ENCODE results near the gene CCS.
A peak's percentile ranks its signal among the peaks of the same experiment; 100 is the strongest.

Gene CCS, protein sequence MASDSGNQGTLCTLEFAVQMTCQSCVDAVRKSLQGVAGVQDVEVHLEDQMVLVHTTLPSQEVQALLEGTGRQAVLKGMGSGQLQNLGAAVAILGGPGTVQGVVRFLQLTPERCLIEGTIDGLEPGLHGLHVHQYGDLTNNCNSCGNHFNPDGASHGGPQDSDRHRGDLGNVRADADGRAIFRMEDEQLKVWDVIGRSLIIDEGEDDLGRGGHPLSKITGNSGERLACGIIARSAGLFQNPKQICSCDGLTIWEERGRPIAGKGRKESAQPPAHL

DNA sequence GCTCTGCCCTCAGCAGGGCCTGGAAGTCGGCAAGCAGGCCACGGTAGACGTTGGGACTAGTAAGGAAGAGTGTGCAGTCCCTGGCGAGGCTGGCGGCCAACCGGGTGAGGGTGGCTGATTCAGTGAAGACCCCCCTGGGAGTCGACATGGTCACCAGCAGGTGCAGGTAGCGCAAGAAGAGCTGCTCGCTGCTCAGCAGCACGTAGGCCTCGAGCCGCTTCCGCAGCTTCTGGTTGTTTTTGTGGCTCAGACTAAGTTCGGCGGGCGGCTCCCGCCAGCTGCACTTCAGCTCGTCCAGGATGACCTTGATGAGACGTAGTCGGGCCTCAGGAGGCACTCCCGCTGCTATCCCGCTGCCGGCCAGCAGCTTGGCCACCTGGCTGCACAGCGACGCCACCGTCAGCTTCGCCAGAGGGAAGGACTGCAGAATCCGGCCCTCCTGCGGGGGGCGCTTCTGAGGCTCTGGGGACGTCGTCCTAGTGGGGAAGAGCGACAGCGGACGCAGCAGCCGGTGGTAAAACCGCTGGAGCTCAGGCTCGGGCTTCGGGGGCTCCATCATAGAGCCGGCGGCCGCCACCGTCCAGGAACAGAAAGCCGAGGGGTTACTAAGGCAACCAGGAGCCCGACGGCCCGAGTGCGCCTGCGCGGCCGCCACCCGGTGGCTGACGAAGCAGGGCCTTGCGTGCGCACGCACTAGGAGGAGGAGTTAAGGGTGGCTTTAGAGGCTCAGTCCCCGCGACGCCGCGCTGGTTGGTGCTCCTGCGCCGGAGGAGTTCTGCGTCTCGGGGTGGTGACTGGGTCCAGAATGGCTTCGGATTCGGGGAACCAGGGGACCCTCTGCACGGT lies at the start of gene CCS, which contains the start of gene CCDC87:
CCS (plus strand) TSS at position 729 of the 846 bp plus-strand sequence; CDS start at position 806, 77 bp downstream.
CCDC87 (minus strand) TSS at position 607 of the 846 bp plus-strand sequence; CDS start at position 559, 48 bp downstream.
- H3K4me3 ChIP-seq (ENCODE audit: low read depth, low read length), result peak within 1 kb of the TSS; percentile 78
- TF ChIP-seq, protein P1, sequence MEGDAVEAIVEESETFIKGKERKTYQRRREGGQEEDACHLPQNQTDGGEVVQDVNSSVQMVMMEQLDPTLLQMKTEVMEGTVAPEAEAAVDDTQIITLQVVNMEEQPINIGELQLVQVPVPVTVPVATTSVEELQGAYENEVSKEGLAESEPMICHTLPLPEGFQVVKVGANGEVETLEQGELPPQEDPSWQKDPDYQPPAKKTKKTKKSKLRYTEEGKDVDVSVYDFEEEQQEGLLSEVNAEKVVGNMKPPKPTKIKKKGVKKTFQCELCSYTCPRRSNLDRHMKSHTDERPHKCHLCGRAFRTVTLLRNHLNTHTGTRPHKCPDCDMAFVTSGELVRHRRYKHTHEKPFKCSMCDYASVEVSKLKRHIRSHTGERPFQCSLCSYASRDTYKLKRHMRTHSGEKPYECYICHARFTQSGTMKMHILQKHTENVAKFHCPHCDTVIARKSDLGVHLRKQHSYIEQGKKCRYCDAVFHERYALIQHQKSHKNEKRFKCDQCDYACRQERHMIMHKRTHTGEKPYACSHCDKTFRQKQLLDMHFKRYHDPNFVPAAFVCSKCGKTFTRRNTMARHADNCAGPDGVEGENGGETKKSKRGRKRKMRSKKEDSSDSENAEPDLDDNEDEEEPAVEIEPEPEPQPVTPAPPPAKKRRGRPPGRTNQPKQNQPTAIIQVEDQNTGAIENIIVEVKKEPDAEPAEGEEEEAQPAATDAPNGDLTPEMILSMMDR (IDR thresholded peaks at IDR 0.05; ENCODE audit: insufficient read depth, low read depth, low read length, missing control alignments), result no peak
- peak; percentile 98 for DNase-seq (ENCODE audit: low read depth)

DNA sequence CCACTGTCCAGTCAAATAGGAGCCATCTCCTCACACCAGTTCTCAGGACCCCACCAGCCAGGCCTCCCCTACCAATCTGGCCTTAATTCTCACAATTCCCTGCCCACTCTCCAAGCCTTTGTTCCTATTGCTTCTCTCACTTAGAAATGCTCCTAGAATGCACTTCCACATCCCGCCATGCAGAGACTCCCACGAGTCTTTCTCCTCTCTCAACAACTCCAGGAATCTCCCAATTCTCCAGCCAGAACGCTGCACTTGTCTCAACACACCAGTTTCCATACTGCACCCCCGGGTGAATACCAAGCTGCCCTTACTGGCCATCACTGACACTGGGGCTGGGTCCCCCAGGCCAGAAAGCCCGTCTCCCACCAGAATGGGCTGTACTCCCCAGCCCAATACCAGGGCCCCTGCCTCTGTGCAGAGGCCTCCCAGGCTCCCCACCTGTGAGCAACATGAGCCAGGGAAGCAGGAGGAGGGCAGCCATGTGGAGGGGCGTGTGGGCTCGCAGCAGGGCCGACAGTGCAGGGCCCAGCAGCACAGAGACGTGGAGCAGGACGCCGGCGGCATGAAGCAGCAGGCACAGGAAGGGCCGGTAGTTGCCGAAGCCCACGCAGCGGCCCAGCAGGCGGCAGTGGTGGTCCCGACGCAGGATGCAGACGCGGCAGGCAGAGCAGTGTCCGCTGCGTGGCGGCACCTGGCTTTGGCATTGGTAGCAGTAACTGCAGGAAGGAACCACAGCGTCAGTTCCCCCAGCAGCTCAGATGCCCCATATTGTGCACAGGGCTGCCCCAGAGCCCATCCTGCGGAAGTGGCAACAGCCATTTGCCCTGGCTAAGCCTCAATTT lies 49.5 kb upstream of the CCS start:
- TF ChIP-seq, protein P1 (IDR thresholded peaks at IDR 0.05; ENCODE audit: insufficient read depth, low read depth, low read length, missing control alignments), result peak; percentile 70
- DNase-seq (ENCODE audit: low read depth), result peak; percentile 90
- peak overlapping the region; percentile 88 for H3K4me3 ChIP-seq (ENCODE audit: low read depth, low read length)

DNA sequence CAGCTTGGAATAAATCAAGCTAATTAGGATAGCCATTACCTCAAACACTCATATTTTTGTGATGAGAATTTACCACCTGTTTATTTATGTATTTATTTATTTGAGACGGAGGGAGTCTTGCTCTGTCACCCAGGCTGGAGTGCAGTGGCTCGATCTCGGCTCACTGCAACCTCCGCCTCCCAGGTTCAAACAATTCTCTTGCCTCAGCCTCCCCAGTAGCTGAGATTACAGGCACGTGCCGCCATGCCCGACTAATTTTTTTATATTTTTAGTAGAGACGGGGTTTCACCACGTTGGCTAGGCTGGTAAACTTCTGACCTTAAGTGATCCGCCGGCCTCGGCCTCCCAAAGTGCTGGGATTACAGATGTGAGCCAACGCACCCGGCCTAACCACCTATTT lies 48.0 kb upstream of the CCS start:
- peak; percentile 25 for DNase-seq (ENCODE audit: low read depth)
- H3K4me3 ChIP-seq (ENCODE audit: low read depth, low read length), result peak overlapping the region; percentile 88

DNA sequence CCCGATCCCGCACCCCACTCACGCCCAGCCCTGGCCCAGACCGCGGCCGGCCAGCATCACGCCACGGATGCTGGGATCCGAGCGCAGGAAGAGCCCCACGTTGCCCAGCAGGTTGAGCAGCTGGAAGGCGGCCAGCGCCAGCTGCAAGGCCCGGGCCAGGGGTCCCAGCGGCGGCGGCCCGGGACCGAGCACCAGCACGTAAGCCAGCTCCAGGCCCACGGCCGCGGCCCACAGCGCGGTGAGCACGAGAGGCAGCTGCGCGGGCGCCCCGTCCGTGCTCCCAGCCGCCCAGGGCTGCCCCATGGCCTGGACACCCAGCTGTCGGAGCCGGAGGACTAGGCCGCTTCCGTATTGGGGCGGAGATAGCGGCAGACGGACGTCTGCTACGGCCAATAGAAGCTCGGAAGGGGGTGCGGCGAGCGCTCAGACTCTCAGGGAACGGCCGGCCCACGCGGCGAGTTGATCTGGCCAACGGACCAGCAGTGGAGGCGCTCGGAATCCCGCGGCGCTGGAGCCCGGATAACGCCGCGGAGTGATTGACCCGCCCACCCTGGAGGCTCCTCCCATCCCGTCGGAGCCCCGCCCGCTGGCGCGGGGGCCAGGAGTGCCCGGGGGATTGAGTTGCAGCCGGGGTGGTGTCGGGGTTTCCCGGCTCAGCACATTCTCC lies 47.2 kb upstream of the CCS start, which contains the start of gene ZDHHC24:
ZDHHC24 (minus strand) TSS at position 348 of the 667 bp plus-strand sequence; CDS start at position 303, 45 bp downstream.
- peak within 1 kb of the TSS; percentile 88 for H3K4me3 ChIP-seq (ENCODE audit: low read depth, low read length)
- TF ChIP-seq, protein P1 (IDR thresholded peaks at IDR 0.05; ENCODE audit: insufficient read depth, low read depth, low read length, missing control alignments), result no peak
- DNase-seq (ENCODE audit: low read depth), result peak; percentile 98

DNA sequence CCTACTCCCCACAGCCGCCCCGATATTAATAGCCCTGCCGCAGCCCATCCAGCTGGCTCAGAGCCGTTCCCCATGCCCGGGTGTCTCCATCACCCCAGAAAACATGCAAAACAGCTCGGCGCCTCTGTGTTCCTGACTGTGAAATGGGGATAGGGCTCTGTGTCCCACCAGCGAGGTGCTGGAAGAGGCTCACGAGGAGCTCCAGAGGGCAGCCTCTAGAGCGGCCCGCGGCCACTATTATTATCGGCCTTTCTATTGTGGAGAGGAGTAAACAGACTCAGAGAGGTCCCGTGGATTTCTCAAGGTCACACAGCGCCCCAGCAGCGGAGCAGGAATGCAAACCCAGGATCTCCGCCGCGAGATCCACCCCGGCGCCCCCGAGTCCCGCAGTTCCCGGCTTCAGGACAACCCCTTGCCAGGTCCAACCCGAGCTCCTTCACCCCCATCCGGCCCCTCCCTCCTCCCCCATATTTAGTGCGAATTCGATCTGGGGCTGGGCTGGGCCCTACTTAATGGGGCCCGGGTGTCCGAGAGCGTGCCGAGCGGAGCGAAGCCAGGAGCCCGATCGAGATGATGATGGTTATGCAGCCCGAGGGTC lies 46.5 kb upstream of the CCS start, which contains the start of gene ACTN3:
ACTN3 (plus strand) TSS at position 536 of the 598 bp plus-strand sequence; CDS start at position 571, 35 bp downstream.
- TF ChIP-seq, protein P1 (IDR thresholded peaks at IDR 0.05; ENCODE audit: insufficient read depth, low read depth, low read length, missing control alignments), result no peak
- peak; percentile 32 for DNase-seq (ENCODE audit: low read depth)
- H3K4me3 ChIP-seq (ENCODE audit: low read depth, low read length), result peak within 1 kb of the TSS; percentile 88

DNA sequence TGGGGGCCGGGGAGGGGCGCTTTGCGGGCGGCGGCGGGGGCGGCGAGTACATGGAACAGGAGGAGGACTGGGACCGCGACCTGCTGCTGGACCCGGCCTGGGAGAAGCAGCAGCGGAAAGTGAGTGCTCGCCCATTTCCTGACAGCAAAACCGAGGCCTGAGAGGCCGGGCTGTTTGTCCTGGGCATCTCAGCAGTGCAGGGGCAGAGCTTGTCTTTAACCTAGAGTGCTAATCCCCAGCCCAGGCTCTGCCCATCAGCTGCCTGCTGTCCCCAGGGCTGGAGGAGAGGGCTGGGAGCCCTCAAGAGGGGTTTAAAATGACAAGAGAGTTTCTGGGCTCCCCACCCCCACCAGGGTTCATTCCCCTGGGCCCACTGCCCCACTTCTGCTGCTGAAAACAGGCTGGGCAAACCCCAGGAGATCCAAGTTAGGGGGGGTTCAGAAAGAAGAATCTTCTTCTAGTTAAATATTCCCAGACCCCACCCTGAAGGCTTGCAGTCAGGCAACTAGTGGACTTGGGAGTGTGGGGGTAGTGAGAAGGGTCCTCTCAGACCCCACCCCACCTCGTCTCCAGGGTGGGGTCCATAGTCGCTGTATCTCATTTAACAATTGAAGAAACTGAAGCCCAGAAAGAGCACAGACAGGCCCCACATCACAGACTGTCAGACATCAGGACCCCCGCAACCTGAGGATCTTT lies 45.9 kb upstream of the CCS start:
- TF ChIP-seq, protein P1 (IDR thresholded peaks at IDR 0.05; ENCODE audit: insufficient read depth, low read depth, low read length, missing control alignments), result no peak
- no peak overlapping the region; the same call in 1 of the 2 replicates for H3K4me3 ChIP-seq (ENCODE audit: low read depth, low read length)

More for the DNA sequence above, 45.9 kb upstream of the CCS start:
- DNase-seq (ENCODE audit: low read depth), result peak; percentile 16

All from GM12865 (cell line).